ENCODE measurements around the gene IRF4. TPM values are rescaled to one million over a fixed set of nuclear protein-coding genes. Genes with fewer than 3 reads are reported as not detected.

The IRF4 gene
- total RNA-seq, 1 donor: 41.3 TPM

GRCh38 chr6:451336-451735 is 59.8 kb downstream of the IRF4 start:
- H3K27me3 ChIP-seq (ENCODE audit: insufficient read depth, low read length): no peaks in the 10 kb centered on the region
- H3K4me3 ChIP-seq (ENCODE audit: low read length): no peak overlapping the region
- H3K9me3 ChIP-seq (ENCODE audit: low read depth, low read length): no peaks in the 10 kb centered on the region
- H3K4me1 ChIP-seq (ENCODE audit: insufficient read depth, low read length): peaks cover 17% of the 10 kb centered on the region

GRCh38 chr6:451847-452246 is 60.3 kb downstream of the IRF4 start:
- H3K4me1 ChIP-seq (ENCODE audit: insufficient read depth, low read length): peaks cover 12% of the 10 kb centered on the region
- H3K27me3 ChIP-seq (ENCODE audit: insufficient read depth, low read length): no peaks in the 10 kb centered on the region
- no peaks in the 10 kb centered on the region for H3K9me3 ChIP-seq (ENCODE audit: low read depth, low read length)
- no peak overlapping the region for H3K4me3 ChIP-seq (ENCODE audit: low read length)

- Histone ChIP-seq H3K4me3 (ENCODE audit: low read length) (no peak overlapping the region), H3K4me1 (ENCODE audit: insufficient read depth, low read length) (peaks cover 5% of the 10 kb centered on the region), H3K27me3 (ENCODE audit: insufficient read depth, low read length) (no peaks in the 10 kb centered on the region), H3K9me3 (ENCODE audit: low read depth, low read length) (no peaks in the 10 kb centered on the region)
Observed at GRCh38 chr6:452301-453067, 60.9 kb downstream of the IRF4 start.

- no peaks in the 10 kb centered on the region for H3K9me3 ChIP-seq (ENCODE audit: low read depth, low read length)
- H3K4me3 ChIP-seq (ENCODE audit: low read length): no peak overlapping the region
- H3K4me1 ChIP-seq (ENCODE audit: insufficient read depth, low read length): no peaks in the 10 kb centered on the region
- no peaks in the 10 kb centered on the region for H3K27me3 ChIP-seq (ENCODE audit: insufficient read depth, low read length)
Observed at GRCh38 chr6:453152-453551, 61.6 kb downstream of the IRF4 start.

- no peaks in the 10 kb centered on the region for H3K27me3 ChIP-seq (ENCODE audit: insufficient read depth, low read length)
- H3K4me1 ChIP-seq (ENCODE audit: insufficient read depth, low read length): no peaks in the 10 kb centered on the region
- no peaks in the 10 kb centered on the region for H3K9me3 ChIP-seq (ENCODE audit: low read depth, low read length)
- no peak overlapping the region for H3K4me3 ChIP-seq (ENCODE audit: low read length)
Observed at GRCh38 chr6:454148-454991, 62.8 kb downstream of the IRF4 start.

- H3K27me3 ChIP-seq (ENCODE audit: insufficient read depth, low read length): no peaks in the 10 kb centered on the region
- no peaks in the 10 kb centered on the region for H3K4me1 ChIP-seq (ENCODE audit: insufficient read depth, low read length)
- no peak overlapping the region for H3K4me3 ChIP-seq (ENCODE audit: low read length)
- no peaks in the 10 kb centered on the region for H3K9me3 ChIP-seq (ENCODE audit: low read depth, low read length)
Observed at GRCh38 chr6:455006-455585, 63.5 kb downstream of the IRF4 start.

GRCh38 chr6:455835-456234 is 64.3 kb downstream of the IRF4 start:
- no peak overlapping the region for H3K4me3 ChIP-seq (ENCODE audit: low read length)
- H3K4me1 ChIP-seq (ENCODE audit: insufficient read depth, low read length): no peaks in the 10 kb centered on the region
- no peaks in the 10 kb centered on the region for H3K27me3 ChIP-seq (ENCODE audit: insufficient read depth, low read length)
- H3K9me3 ChIP-seq (ENCODE audit: low read depth, low read length): no peaks in the 10 kb centered on the region

GRCh38 chr6:456358-456867 is 64.9 kb downstream of the IRF4 start:
- Histone ChIP-seq H3K4me1 (ENCODE audit: insufficient read depth, low read length) (no peaks in the 10 kb centered on the region), H3K27me3 (ENCODE audit: insufficient read depth, low read length) (no peaks in the 10 kb centered on the region), H3K4me3 (ENCODE audit: low read length) (no peak overlapping the region), H3K9me3 (ENCODE audit: low read depth, low read length) (no peaks in the 10 kb centered on the region)

GRCh38 chr6:456887-457286 is 65.3 kb downstream of the IRF4 start:
- no peak overlapping the region for H3K4me3 ChIP-seq (ENCODE audit: low read length)
- no peaks in the 10 kb centered on the region for H3K9me3 ChIP-seq (ENCODE audit: low read depth, low read length)
- no peaks in the 10 kb centered on the region for H3K4me1 ChIP-seq (ENCODE audit: insufficient read depth, low read length)
- H3K27me3 ChIP-seq (ENCODE audit: insufficient read depth, low read length): no peaks in the 10 kb centered on the region

Other genes with a start within 250 kb of the IRF4 start
- gene DUSP22, start 99.3 kb upstream of the IRF4 start, total RNA-seq: 37.7 TPM

All from mononuclear cell (primary cell).